ENCODE results near the gene MACROH2A1.

The MACROH2A1 gene

GRCh38 chr5:135309391-135310327 is 89.4 kb downstream of the MACROH2A1 start:
- no peaks in the 10 kb centered on the region for H3K27me3 ChIP-seq (ENCODE audit: control insufficient read depth in 1 of 2, insufficient read depth in 2 of 2, low read length in 2 of 2)
- H3K9me3 ChIP-seq (ENCODE audit: control insufficient read depth in 1 of 2, low read length in 2 of 2) = no peaks in the 10 kb centered on the region
- H3K9ac ChIP-seq (ENCODE audit: low read depth in 1 of 2, low read length in 2 of 2) = no peak overlapping the region
- no peak overlapping the region for H3K27ac ChIP-seq (ENCODE audit: low read depth, low read length)
- H3K4me1 ChIP-seq (ENCODE audit: control insufficient read depth in 1 of 2, insufficient read depth in 2 of 2, low read length in 2 of 2) = peaks cover 20 to 24% of the 10 kb centered on the region in 2 donors
- no peaks in the 10 kb centered on the region for H3K36me3 ChIP-seq (ENCODE audit: control insufficient read depth in 1 of 2, insufficient read depth in 2 of 2, low read length in 2 of 2)
- H3K4me3 ChIP-seq (ENCODE audit: low read depth in 1 of 2, low read length in 2 of 2) = no peak overlapping the region

- Histone ChIP-seq H3K27ac (ENCODE audit: low read depth, low read length) (no peak overlapping the region), H3K27me3 (ENCODE audit: control insufficient read depth in 1 of 2, insufficient read depth in 2 of 2, low read length in 2 of 2) (no peaks in the 10 kb centered on the region), H3K9ac (ENCODE audit: low read depth in 1 of 2, low read length in 2 of 2) (no peak overlapping the region), H3K9me3 (ENCODE audit: control insufficient read depth in 1 of 2, low read length in 2 of 2) (no peaks in the 10 kb centered on the region), H3K4me1 (ENCODE audit: control insufficient read depth in 1 of 2, insufficient read depth in 2 of 2, low read length in 2 of 2) (peaks cover 20 to 28% of the 10 kb centered on the region in 2 donors), H3K4me3 (ENCODE audit: low read depth in 1 of 2, low read length in 2 of 2) (no peak overlapping the region), H3K36me3 (ENCODE audit: control insufficient read depth in 1 of 2, insufficient read depth in 2 of 2, low read length in 2 of 2) (no peaks in the 10 kb centered on the region)
Observed at GRCh38 chr5:135308752-135309151, 90.3 kb downstream of the MACROH2A1 start.

GRCh38 chr5:135308245-135308644 is 90.8 kb downstream of the MACROH2A1 start:
- Histone ChIP-seq H3K4me3 (ENCODE audit: low read depth in 1 of 2, low read length in 2 of 2) (no peak overlapping the region), H3K36me3 (ENCODE audit: control insufficient read depth in 1 of 2, insufficient read depth in 2 of 2, low read length in 2 of 2) (no peaks in the 10 kb centered on the region), H3K27ac (ENCODE audit: low read depth, low read length) (no peak overlapping the region), H3K9ac (ENCODE audit: low read depth in 1 of 2, low read length in 2 of 2) (no peak overlapping the region), H3K9me3 (ENCODE audit: control insufficient read depth in 1 of 2, low read length in 2 of 2) (no peaks in the 10 kb centered on the region), H3K27me3 (ENCODE audit: control insufficient read depth in 1 of 2, insufficient read depth in 2 of 2, low read length in 2 of 2) (no peaks in the 10 kb centered on the region), H3K4me1 (ENCODE audit: control insufficient read depth in 1 of 2, insufficient read depth in 2 of 2, low read length in 2 of 2) (peaks cover 20 to 28% of the 10 kb centered on the region in 2 donors)

- peaks cover 20 to 28% of the 10 kb centered on the region in 2 donors for H3K4me1 ChIP-seq (ENCODE audit: control insufficient read depth in 1 of 2, insufficient read depth in 2 of 2, low read length in 2 of 2)
- H3K9me3 ChIP-seq (ENCODE audit: control insufficient read depth in 1 of 2, low read length in 2 of 2) = no peaks in the 10 kb centered on the region
- H3K36me3 ChIP-seq (ENCODE audit: control insufficient read depth in 1 of 2, insufficient read depth in 2 of 2, low read length in 2 of 2) = no peaks in the 10 kb centered on the region
- H3K9ac ChIP-seq (ENCODE audit: low read depth in 1 of 2, low read length in 2 of 2) = no peak overlapping the region
- H3K27me3 ChIP-seq (ENCODE audit: control insufficient read depth in 1 of 2, insufficient read depth in 2 of 2, low read length in 2 of 2) = no peaks in the 10 kb centered on the region
- H3K27ac ChIP-seq (ENCODE audit: low read depth, low read length) = no peak overlapping the region
- no peak overlapping the region for H3K4me3 ChIP-seq (ENCODE audit: low read depth in 1 of 2, low read length in 2 of 2)
Observed at GRCh38 chr5:135307143-135307903, 91.7 kb downstream of the MACROH2A1 start.

GRCh38 chr5:135306557-135306956 is 92.5 kb downstream of the MACROH2A1 start:
- H3K36me3 ChIP-seq (ENCODE audit: control insufficient read depth in 1 of 2, insufficient read depth in 2 of 2, low read length in 2 of 2) = no peaks in the 10 kb centered on the region
- H3K4me3 ChIP-seq (ENCODE audit: low read depth in 1 of 2, low read length in 2 of 2) = no peak overlapping the region
- H3K4me1 ChIP-seq (ENCODE audit: control insufficient read depth in 1 of 2, insufficient read depth in 2 of 2, low read length in 2 of 2) = peaks cover 20 to 28% of the 10 kb centered on the region in 2 donors
- no peaks in the 10 kb centered on the region for H3K27me3 ChIP-seq (ENCODE audit: control insufficient read depth in 1 of 2, insufficient read depth in 2 of 2, low read length in 2 of 2)
- no peak overlapping the region for H3K9ac ChIP-seq (ENCODE audit: low read depth in 1 of 2, low read length in 2 of 2)
- no peaks in the 10 kb centered on the region for H3K9me3 ChIP-seq (ENCODE audit: control insufficient read depth in 1 of 2, low read length in 2 of 2)
- H3K27ac ChIP-seq (ENCODE audit: low read depth, low read length) = no peak overlapping the region

- Histone ChIP-seq H3K27ac (ENCODE audit: low read depth, low read length) (no peak overlapping the region), H3K4me3 (ENCODE audit: low read depth in 1 of 2, low read length in 2 of 2) (no peak overlapping the region), H3K4me1 (ENCODE audit: control insufficient read depth in 1 of 2, insufficient read depth in 2 of 2, low read length in 2 of 2) (peaks cover 10 to 28% of the 10 kb centered on the region in 2 donors), H3K9ac (ENCODE audit: low read depth in 1 of 2, low read length in 2 of 2) (no peak overlapping the region), H3K9me3 (ENCODE audit: control insufficient read depth in 1 of 2, low read length in 2 of 2) (no peaks in the 10 kb centered on the region), H3K27me3 (ENCODE audit: control insufficient read depth in 1 of 2, insufficient read depth in 2 of 2, low read length in 2 of 2) (no peaks in the 10 kb centered on the region), H3K36me3 (ENCODE audit: control insufficient read depth in 1 of 2, insufficient read depth in 2 of 2, low read length in 2 of 2) (no peaks in the 10 kb centered on the region)
Observed at GRCh38 chr5:135304352-135305221, 94.4 kb downstream of the MACROH2A1 start.

- Histone ChIP-seq H3K4me1 (ENCODE audit: control insufficient read depth in 1 of 2, insufficient read depth in 2 of 2, low read length in 2 of 2) (peaks cover 5 to 23% of the 10 kb centered on the region in 2 donors), H3K36me3 (ENCODE audit: control insufficient read depth in 1 of 2, insufficient read depth in 2 of 2, low read length in 2 of 2) (no peaks in the 10 kb centered on the region), H3K27me3 (ENCODE audit: control insufficient read depth in 1 of 2, insufficient read depth in 2 of 2, low read length in 2 of 2) (no peaks in the 10 kb centered on the region), H3K9ac (ENCODE audit: low read depth in 1 of 2, low read length in 2 of 2) (no peak overlapping the region), H3K9me3 (ENCODE audit: control insufficient read depth in 1 of 2, low read length in 2 of 2) (no peaks in the 10 kb centered on the region), H3K27ac (ENCODE audit: low read depth, low read length) (no peak overlapping the region), H3K4me3 (ENCODE audit: low read depth in 1 of 2, low read length in 2 of 2) (no peak overlapping the region)
Observed at GRCh38 chr5:135303582-135304173, 95.4 kb downstream of the MACROH2A1 start.

GRCh38 chr5:135296900-135297816 is 101.9 kb downstream of the MACROH2A1 start:
- Histone ChIP-seq H3K27me3 (ENCODE audit: control insufficient read depth in 1 of 2, insufficient read depth in 2 of 2, low read length in 2 of 2) (peaks cover 0 to under 1% of the 10 kb centered on the region in 2 donors), H3K27ac (ENCODE audit: low read depth, low read length) (no peak overlapping the region), H3K9me3 (ENCODE audit: control insufficient read depth in 1 of 2, low read length in 2 of 2) (no peaks in the 10 kb centered on the region), H3K9ac (ENCODE audit: low read depth in 1 of 2, low read length in 2 of 2) (no peak overlapping the region), H3K4me3 (ENCODE audit: low read depth in 1 of 2, low read length in 2 of 2) (no peak overlapping the region), H3K36me3 (ENCODE audit: control insufficient read depth in 1 of 2, insufficient read depth in 2 of 2, low read length in 2 of 2) (no peaks in the 10 kb centered on the region), H3K4me1 (ENCODE audit: control insufficient read depth in 1 of 2, insufficient read depth in 2 of 2, low read length in 2 of 2) (no peaks in the 10 kb centered on the region)

GRCh38 chr5:135295852-135296251 is 103.2 kb downstream of the MACROH2A1 start:
- H3K4me3 ChIP-seq (ENCODE audit: low read depth in 1 of 2, low read length in 2 of 2) = no peak overlapping the region
- H3K27me3 ChIP-seq (ENCODE audit: control insufficient read depth in 1 of 2, insufficient read depth in 2 of 2, low read length in 2 of 2) = peaks cover 0 to 6% of the 10 kb centered on the region in 2 donors
- H3K27ac ChIP-seq (ENCODE audit: low read depth, low read length) = no peak overlapping the region
- H3K4me1 ChIP-seq (ENCODE audit: control insufficient read depth in 1 of 2, insufficient read depth in 2 of 2, low read length in 2 of 2) = no peaks in the 10 kb centered on the region
- no peak overlapping the region for H3K9ac ChIP-seq (ENCODE audit: low read depth in 1 of 2, low read length in 2 of 2)
- H3K36me3 ChIP-seq (ENCODE audit: control insufficient read depth in 1 of 2, insufficient read depth in 2 of 2, low read length in 2 of 2) = no peaks in the 10 kb centered on the region
- no peaks in the 10 kb centered on the region for H3K9me3 ChIP-seq (ENCODE audit: control insufficient read depth in 1 of 2, low read length in 2 of 2)

Data from duodenal mucosa (tissue), 2 donors.